GM18873 (cell line): ENCODE results near the gene AMDHD2.
"Not testable (repeated sequence)": the region's sequence is repeated elsewhere in the genome, so short reads cannot be mapped to it uniquely, and the experiment has no call there.

ENCODE experiments used
- ATAC-seq: cut with Tn5 transposase; IDR thresholded peaks from one replicate; pipeline ENCODE4 v1.9.1; 2021; ENCODE audit warnings: mild to moderate bottlenecking, moderate library complexity, moderate number of reproducible peaks; ENCODE audit not compliant: unreplicated experiment, low FRiP score

AMDHD2 gene

GRCh38 chr16:2531696-2532493, 11.7 kb downstream of the AMDHD2 start:
- ATAC-seq = peak; percentile 67

GRCh38 chr16:2532494-2533141, 12.4 kb downstream of the AMDHD2 start:
- ATAC-seq = no peak

- ATAC-seq = not testable (repeated sequence)
These were observed 13.1 kb downstream of the AMDHD2 start for GRCh38 chr16:2533142-2533755.

DNA sequence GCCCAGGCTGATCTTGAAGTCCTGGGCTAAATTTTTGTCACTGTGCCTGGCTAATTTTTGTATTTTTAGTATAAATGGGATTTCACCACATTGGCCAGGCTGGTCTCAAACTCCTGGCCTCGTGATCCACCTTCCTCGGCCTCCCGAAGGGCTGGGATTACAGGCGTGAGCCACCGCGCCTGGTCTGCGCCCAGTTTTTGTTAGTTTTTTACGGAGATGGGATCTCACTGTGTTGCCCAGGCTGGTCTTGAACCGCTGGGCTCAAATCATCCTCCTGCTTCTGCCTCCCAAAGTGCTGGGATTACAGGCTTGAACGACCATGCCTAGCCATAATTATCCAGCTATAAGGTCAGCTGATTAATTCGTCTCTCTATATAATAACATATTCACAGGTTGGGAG, 13.7 kb downstream of the AMDHD2 start:
- ATAC-seq = no peak

DNA sequence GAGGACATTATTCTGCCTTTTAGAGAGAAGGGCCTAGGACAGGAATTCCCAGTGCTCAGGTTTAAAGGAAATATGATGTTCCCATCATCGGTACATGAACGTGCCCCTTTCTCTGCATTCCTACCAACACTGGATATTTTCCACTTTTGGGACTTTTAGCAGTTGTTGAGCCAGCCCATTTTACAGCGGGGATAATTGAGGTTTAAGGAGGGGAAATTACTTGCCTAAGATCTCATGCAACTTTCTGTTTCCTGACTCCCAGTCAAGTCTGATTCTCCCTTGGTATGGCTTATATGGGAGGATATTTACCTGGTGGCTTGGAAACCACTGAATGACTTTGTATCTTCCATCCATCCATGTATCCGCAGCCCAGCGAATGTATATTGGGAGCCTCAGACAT, 14.2 kb downstream of the AMDHD2 start:
- ATAC-seq = not testable (repeated sequence)

DNA sequence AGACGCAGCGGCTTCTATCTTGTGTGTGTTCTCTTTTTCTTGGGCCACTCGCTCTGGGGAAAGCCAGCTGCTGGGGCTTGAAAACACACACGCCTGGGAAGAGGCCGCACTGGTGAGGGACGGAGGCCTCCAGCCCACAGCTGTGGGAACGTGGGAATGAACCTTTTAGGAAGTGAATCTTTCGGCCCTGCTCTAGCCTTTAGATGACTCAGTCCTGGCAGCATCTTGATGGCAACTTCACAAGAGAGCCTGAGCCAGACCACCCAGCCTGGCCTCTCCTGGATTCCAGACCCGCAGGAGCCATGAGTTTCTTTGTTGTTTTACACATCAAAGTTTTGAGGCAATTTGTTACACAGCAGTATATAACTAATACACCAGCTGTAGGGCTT, 15.4 kb downstream of the AMDHD2 start:
- no peak for ATAC-seq

DNA sequence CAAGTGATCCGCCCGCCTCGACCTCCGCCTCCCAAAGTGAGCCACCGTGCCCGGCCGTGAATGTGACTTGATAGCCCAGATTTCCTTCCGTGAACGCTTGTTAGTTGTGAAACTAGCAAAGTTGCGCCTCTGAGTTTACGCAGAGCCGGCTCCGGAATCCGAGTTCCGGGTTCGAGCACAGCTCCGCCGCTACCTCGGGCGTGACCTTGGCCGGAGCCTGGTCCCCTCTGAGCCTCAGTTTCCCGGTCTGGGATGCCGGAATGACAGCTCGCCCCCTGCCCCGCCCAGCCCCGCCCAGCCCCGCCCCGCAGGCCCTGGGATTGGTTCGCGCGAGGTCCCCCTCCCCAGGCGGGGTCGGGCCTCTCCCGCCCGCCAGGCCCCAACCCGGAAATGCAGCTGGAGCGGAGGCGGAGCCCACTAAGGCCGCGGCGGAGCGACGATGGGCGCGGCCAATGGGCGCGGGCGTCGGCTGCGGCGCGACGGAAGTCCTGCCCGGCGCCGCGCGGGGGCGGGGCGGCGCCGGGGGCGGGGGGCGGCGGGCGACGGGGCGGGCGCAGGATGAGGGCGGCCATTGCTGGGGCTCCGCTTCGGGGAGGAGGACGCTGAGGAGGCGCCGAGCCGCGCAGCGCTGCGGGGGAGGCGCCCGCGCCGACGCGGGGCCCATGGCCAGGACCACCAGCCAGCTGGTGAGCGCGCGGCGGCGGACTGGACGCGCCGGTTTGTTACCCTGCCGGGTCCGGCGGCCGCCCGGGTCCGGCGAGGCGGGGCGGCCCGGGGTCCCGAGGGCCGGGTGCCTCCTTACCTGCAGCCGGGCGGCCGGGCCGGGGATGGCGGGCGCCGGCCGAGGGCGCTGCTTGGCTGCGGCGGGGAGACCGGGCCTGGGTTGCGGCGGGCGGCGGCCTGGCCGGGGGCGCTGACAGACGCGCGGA, 17.5 kb downstream of the AMDHD2 start, which contains the start of gene PDPK1:
PDPK1 (plus strand) TSS at position 571 of the 929 bp plus-strand sequence; CDS start at position 663, 92 bp downstream.
- ATAC-seq = peak; percentile 70

DNA sequence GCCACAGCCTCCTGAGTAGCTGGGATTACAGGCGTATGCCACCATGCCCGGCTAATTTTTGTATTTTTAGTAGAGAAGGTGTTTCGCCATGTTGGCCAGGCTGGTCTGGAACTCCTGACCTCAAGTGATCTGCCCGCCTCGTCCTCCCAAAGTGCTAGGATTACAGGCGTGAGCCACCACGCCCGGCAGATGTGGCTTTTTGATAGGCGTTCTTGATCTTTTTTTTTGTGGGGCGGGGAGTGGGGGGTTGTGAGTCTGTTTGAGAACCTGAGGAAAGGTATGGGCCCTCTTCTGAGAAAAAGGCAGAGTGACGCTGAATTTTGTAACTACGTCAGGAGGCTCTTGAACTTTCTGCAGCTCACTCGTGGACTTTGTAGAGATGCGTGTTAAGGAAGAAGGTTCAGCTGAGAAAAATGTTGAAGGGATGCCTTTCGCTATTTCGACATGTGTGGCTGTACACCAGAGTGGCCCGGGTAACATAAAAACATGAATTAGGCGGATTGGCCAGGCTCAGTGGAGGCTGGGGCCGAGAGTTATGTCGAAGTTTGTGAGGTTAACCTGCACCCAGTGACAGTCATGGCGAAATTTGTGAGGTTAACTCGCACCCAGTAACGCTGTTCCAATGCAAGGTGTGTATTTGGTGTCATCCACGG, 19.1 kb downstream of the AMDHD2 start:
- ATAC-seq = not testable (repeated sequence)

- ATAC-seq = not testable (repeated sequence)
These were observed 19.8 kb downstream of the AMDHD2 start for GRCh38 chr16:2539845-2540458.

DNA sequence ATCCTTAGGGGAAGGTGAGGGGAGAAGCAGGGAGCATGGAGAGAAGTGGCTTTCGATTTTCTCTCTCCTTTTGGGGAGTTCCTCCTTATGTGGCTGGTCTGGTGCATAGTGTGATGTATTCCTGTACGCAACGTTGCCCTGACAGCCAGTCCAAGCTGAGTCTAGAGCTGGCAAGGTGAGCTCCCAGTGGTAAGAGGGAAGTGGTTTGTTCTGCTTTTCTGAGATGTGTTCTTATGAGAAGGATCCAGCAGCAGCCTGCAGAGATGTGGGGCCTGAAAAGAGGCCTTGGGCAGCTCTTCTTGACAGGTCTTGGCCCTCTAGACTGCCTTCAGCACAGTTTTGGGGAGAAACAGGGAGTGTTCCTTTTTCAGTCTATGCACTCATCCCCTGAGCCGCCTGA, 20.7 kb downstream of the AMDHD2 start:
- ATAC-seq = not testable (repeated sequence)

- not testable (repeated sequence) for ATAC-seq
These were observed 21.2 kb downstream of the AMDHD2 start for GRCh38 chr16:2541409-2541808.

DNA sequence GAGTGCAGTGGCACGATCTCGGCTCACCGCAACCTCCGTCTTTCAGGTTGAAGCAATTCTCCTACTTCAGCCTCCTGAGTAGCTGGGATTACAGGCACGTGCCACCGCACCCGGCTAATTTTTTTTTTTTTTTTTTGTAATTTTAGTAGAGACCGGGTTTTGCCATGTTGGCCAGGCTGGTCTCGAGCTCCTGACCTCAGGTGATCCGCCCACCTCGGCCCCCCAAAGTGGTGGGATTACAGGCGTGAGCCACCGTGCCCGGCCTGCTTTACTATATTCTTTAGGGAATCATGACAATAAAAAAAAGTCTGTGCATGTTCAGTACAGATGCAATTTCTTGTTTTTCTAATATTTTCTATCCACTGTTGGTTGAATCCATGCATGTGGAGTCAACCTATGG, 23.6 kb downstream of the AMDHD2 start:
- ATAC-seq = not testable (repeated sequence)

GRCh38 chr16:2550283-2550878, 30.2 kb downstream of the AMDHD2 start:
- ATAC-seq = not testable (repeated sequence)

- not testable (repeated sequence) for ATAC-seq
These were observed 31.3 kb downstream of the AMDHD2 start for GRCh38 chr16:2551420-2551889.

GRCh38 chr16:2554709-2555425, 34.7 kb downstream of the AMDHD2 start:
- not testable (repeated sequence) for ATAC-seq

DNA sequence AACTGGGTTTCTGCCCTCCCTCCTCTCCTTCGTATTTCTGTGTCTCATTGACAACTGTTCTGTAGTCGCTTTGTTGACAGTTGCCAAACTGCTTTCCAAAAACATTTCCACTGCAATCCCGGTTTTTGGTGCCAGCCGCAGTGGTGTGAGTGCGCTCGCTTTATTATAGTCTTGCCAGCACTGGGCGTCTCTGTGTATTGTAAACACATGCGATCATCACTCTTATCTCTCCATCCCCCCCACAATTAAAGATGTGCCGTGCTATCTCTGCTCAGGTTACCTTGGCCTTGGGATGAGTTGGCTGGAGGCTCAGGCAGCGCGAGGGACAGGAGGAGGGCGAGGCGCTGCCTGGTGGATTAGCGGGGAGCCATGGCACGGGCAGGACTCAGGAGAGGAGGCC, 37.0 kb downstream of the AMDHD2 start:
- ATAC-seq = not testable (repeated sequence)

DNA sequence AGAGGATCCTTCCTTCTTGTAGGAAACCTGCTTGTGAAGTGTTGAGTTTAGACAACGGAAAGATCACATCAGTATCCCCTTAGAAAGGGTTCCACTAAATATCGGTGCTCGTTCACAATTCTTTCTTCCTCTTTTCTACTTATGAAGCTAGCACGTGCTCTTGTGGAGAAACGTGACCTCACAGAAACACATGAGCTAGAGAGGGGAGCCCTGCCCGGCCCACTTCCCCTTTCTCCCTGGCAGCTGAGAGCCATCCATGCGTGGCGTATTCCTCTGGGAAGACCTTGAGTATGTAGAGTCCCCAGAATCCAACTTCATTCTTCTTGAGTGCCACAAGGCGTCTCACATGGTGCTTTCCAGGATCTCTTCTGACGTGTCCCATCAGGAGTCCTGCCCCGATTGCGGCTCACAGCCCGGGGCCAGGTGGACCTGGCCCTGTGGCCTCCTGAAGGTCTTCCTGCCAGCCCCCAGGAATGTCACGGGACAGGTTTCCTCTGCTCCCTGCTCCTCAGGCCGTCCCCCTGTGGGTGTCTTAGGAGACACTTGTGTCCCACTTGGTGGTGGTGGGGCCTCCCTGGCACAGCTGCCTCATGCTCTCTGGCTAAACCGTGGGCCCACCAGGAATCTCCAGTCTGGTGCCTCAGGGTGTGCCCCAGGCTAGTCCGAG, 40.1 kb downstream of the AMDHD2 start:
- ATAC-seq = peak; percentile 27

- ATAC-seq = peak; percentile 49
These were observed 40.6 kb downstream of the AMDHD2 start for GRCh38 chr16:2560798-2561133.
